HCT116 (cell line): ENCODE data around the gene EGFR. TPM values are rescaled to one million over a fixed set of nuclear protein-coding genes. Genes with fewer than 3 reads are reported as not detected.

Experiments used
- ATAC-seq: fragments of 200-7000 bp; cut with Tn5 transposase; 2 replicates; pipeline ENCODE4 v1.9.1; 2020; ENCODE audit warnings: mild to moderate bottlenecking, moderate library complexity
- BruUV-seq: library from RNA; stranded (reverse); fragments of 400-500 nt; replicated peaks from 2 replicates; lab custom pipeline; 2021; lab: Mats Ljungman, UMichigan
- CTCF ChIA-PET: fragments of 300-600 bp; sonication (Branson Sonifier 250); formaldehyde crosslinking; loops from one replicate; lab custom pipeline; 2021; ENCODE audit warnings: antibody characterized with exemption; lab: Charles Lee
- POLR2A ChIA-PET: fragments of 300-600, 350-600 bp; sonication (Branson Sonifier 250); formaldehyde crosslinking; loops from one replicate; lab custom pipeline; 2021; ENCODE audit warnings: antibody characterized with exemption; lab: Charles Lee
- RAD21 ChIA-PET, 2 experiments: fragments of 300-600 bp; sonication (Branson Sonifier 250); formaldehyde crosslinking; loops; one replicate each; lab custom pipeline; 2023; ENCODE audit warnings: low total read pairs in 2 of 2; ENCODE audit not compliant: uncharacterized antibody in 2 of 2, unreplicated experiment in 2 of 2, low non-redundant PET in 1 of 2; lab: Charles Lee
- DNase-seq: peaks from one replicate; pipeline ENCODE4 v3.0.0-alpha.2; 2010; ENCODE audit warnings: low read depth, low spot score
- H2AFZ ChIP-seq: fragments of 200-600 bp; shearing (Covaris generic), sonication (generic); 2 replicates; pipeline ENCODE4 v1.6.1; 2017; ENCODE audit warnings: low read depth, mixed run types, mixed read lengths, antibody characterized with exemption, low read length; ENCODE audit not compliant: poor library complexity, severe bottlenecking
- H3K27ac ChIP-seq: 2 replicates; pipeline ENCODE4 v1.5.1; 2012; ENCODE audit warnings: low read depth, low read length
- H3K27me3 ChIP-seq: fragments of 200-600 bp; sonication (generic); 2 replicates; pipeline ENCODE4 v1.6.1; 2016; ENCODE audit warnings: mixed run types, low read length, mixed read lengths; ENCODE audit not compliant: insufficient read depth
- H3K36me3 ChIP-seq, 2 experiments: fragments of 200-500 bp in 1 of 2; fragments of 200-600 bp in 1 of 2; sonication (Bioruptor generic) in 1 of 2; sonication (generic) in 1 of 2; 2 replicates each; pipeline versions ENCODE4 v1.5.1 to v1.6.1; 2014 to 2016; ENCODE audit warnings: low read length in 2 of 2, inconsistent platforms in 1 of 2, mixed read lengths in 1 of 2, mixed run types in 1 of 2; ENCODE audit not compliant: insufficient read depth in 2 of 2, control insufficient read depth in 1 of 2
- H3K4me1 ChIP-seq, 2 experiments: fragments of 200-600 bp in 1 of 2; sonication (generic) in 1 of 2; 2 replicates each; pipeline versions ENCODE4 v1.5.1 to v1.6.1; 2012 to 2017; ENCODE audit warnings: low read length in 2 of 2, inconsistent platforms in 1 of 2, mild to moderate bottlenecking in 1 of 2, mixed read lengths in 1 of 2, mixed run types in 1 of 2, moderate library complexity in 1 of 2; ENCODE audit not compliant: insufficient read depth in 2 of 2, control insufficient read depth in 1 of 2
- H3K4me2 ChIP-seq: fragments of 200-600 bp; sonication (generic); 2 replicates; pipeline ENCODE4 v1.6.1; 2017; ENCODE audit warnings: mixed run types, low read length, mixed read lengths
- H3K4me3 ChIP-seq, 2 experiments: fragments of 200-600 bp in 1 of 2; sonication (generic) in 1 of 2; replicated peaks in 1 of 2; 2 replicates each; pipeline ENCODE4 v1.5.1; 2011 to 2016; ENCODE audit warnings: low read length in 2 of 2, control low read depth in 1 of 2, low read depth in 1 of 2, mild to moderate bottlenecking in 1 of 2, mixed read lengths in 1 of 2, mixed run types in 1 of 2
- H3K79me2 ChIP-seq: fragments of 200-600 bp; sonication (generic); 2 replicates; pipeline ENCODE4 v1.6.1; 2017; ENCODE audit warnings: mild to moderate bottlenecking, mixed run types, low read length, moderate library complexity, mixed read lengths; ENCODE audit not compliant: insufficient read depth
- H3K9ac ChIP-seq: fragments of 200-600 bp; sonication (generic); 2 replicates; pipeline ENCODE4 v1.6.1; 2016; ENCODE audit warnings: low read length, mixed read lengths
- H3K9me2 ChIP-seq: fragments of 200-600 bp; sonication (generic), shearing (Covaris generic); 2 replicates; pipeline ENCODE4 v1.6.1; 2017; ENCODE audit warnings: mixed run types, mild to moderate bottlenecking, moderate library complexity; ENCODE audit not compliant: insufficient read depth
- H3K9me3 ChIP-seq, 2 experiments: fragments of 200-500 bp in 1 of 2; fragments of 200-600 bp in 1 of 2; sonication (Bioruptor generic) in 1 of 2; sonication (generic) in 1 of 2; 2 replicates each; pipeline ENCODE4 v1.6.1; 2014 to 2017; ENCODE audit warnings: low read length in 2 of 2, mixed read lengths in 2 of 2, inconsistent platforms in 1 of 2, low read depth in 1 of 2, mild to moderate bottlenecking in 1 of 2, mixed run types in 1 of 2, moderate library complexity in 1 of 2; ENCODE audit not compliant: control insufficient read depth in 1 of 2, insufficient read depth in 1 of 2
- H4K20me1 ChIP-seq: fragments of 200-600 bp; sonication (generic), shearing (Covaris generic); 2 replicates; pipeline ENCODE4 v1.6.1; 2017; ENCODE audit warnings: mixed run types, mild to moderate bottlenecking, moderate library complexity; ENCODE audit not compliant: insufficient read depth
- ATF3 ChIP-seq: IDR thresholded peaks from 2 replicates; pipeline ENCODE4 v1.6.1; 2012
- CEBPB ChIP-seq: IDR thresholded peaks from 2 replicates; pipeline ENCODE4 v1.6.1; 2012; ENCODE audit warnings: low read depth
- CTCF ChIP-seq, 3 experiments: fragments of 200-600 bp in 1 of 3; sonication (generic) in 1 of 3; IDR thresholded peaks in 2 of 3; conservative IDR thresholded peaks in 1 of 3; 2 replicates each; pipeline ENCODE4 v1.5.1; 2012 to 2017; ENCODE audit warnings: low read depth in 2 of 3, low read length in 2 of 3, antibody characterized with exemption in 1 of 3, borderline replicate concordance in 1 of 3, control low read depth in 1 of 3, mild to moderate bottlenecking in 1 of 3, mixed read lengths in 1 of 3, mixed run types in 1 of 3, moderate library complexity in 1 of 3; ENCODE audit not compliant: insufficient read depth in 1 of 3
- ELF1 ChIP-seq: IDR thresholded peaks from 2 replicates; pipeline ENCODE4 v1.6.1; 2012; ENCODE audit warnings: low read depth, borderline replicate concordance
- EZH2 ChIP-seq: fragments of 200-600 bp; sonication (generic); IDR thresholded peaks from 2 replicates; pipeline ENCODE4 v1.6.1; 2017; ENCODE audit warnings: antibody characterized with exemption, mixed run types
- FOSL1 ChIP-seq: IDR thresholded peaks from 2 replicates; pipeline ENCODE4 v1.6.1; 2012; ENCODE audit warnings: low read depth
- JUND ChIP-seq: IDR thresholded peaks from 2 replicates; pipeline ENCODE4 v1.6.1; 2012
- POLR2A ChIP-seq: IDR thresholded peaks from 2 replicates; pipeline ENCODE4 v1.7.0; 2011; ENCODE audit warnings: borderline replicate concordance; ENCODE audit not compliant: insufficient read depth, insufficient read length; ENCODE audit errors: extremely low read depth
- POLR2AphosphoS5 ChIP-seq: IDR thresholded peaks from 2 replicates; pipeline ENCODE4 v1.6.1; 2011; ENCODE audit warnings: mild to moderate bottlenecking, low read depth, low read length, moderate library complexity
- REST ChIP-seq: IDR thresholded peaks from 2 replicates; pipeline ENCODE4 v1.6.1; 2012; ENCODE audit warnings: low read depth
- SIN3A ChIP-seq: IDR thresholded peaks from 2 replicates; pipeline ENCODE4 v1.6.1; 2012; ENCODE audit warnings: low read depth
- SRF ChIP-seq: IDR thresholded peaks from 2 replicates; pipeline ENCODE4 v1.6.1; 2012; ENCODE audit warnings: low read depth
- ZFX ChIP-seq: fragments of 450-650 bp; IDR thresholded peaks from 2 replicates; pipeline ENCODE4 v1.6.1; 2017
- ZNF274 ChIP-seq: fragments of 200-500 bp; sonication (Bioruptor generic); IDR thresholded peaks from 2 replicates; pipeline ENCODE4 v1.6.1; 2014; ENCODE audit warnings: mild to moderate bottlenecking, low read depth, low read length, inconsistent platforms
- intact Hi-C: fragments of 100-400 bp; cut with micrococcal nuclease; formaldehyde crosslinking; loops from 2 replicates; pipeline ENCODE4 v1.10.0; 2022
- total RNA-seq: library from RNA; stranded (reverse); gene quantifications from one replicate; pipeline ENCODE4 v1.2.1, GENCODE V29; 2021; ENCODE audit not compliant: unreplicated experiment

EGFR gene
- total RNA-seq, 1 experiment from 2014 or later = 71.5 TPM

GRCh38 chr7:55026086-55026790 is 7.4 kb downstream of the EGFR start:
- no peak overlapping the region for H2AFZ ChIP-seq
- peaks cover 99% of the 10 kb centered on the region for H3K79me2 ChIP-seq
- H3K27me3 ChIP-seq = no peaks in the 10 kb centered on the region
- H3K9me3 ChIP-seq = no peaks in the 10 kb centered on the region
- POLR2A ChIA-PET = no interaction called here
- no peak overlapping the region for H3K9ac ChIP-seq
- H3K4me1 ChIP-seq = peaks cover 0 to 10% of the 10 kb centered on the region in 2 experiments; a peak in 2 of 4 replicates
- H3K4me3 ChIP-seq = no peak overlapping the region
- TF ChIP-seq ZNF274 (no peak), FOSL1 (no peak)
- no peak overlapping the region for H3K4me2 ChIP-seq
- RAD21 ChIA-PET = no interaction called here
- intact Hi-C loops = no loop called here
- H3K9me2 ChIP-seq = no peaks in the 10 kb centered on the region
- BruUV-seq = no TSS peak
- H3K36me3 ChIP-seq = peaks cover 0 to 31% of the 10 kb centered on the region in 2 experiments; a peak in 1 of 4 replicates
- CTCF ChIA-PET = no interaction called here
- ATAC-seq (no peak), DNase-seq (no peak)
- peaks cover 22% of the 10 kb centered on the region; the same call in 1 of the 2 replicates for H4K20me1 ChIP-seq
- H3K27ac ChIP-seq = no peak overlapping the region

- POLR2A ChIA-PET = no interaction called here
- Histone ChIP-seq H3K4me1 (peaks cover 0 to 10% of the 10 kb centered on the region in 2 experiments; a peak in 1 of 4 replicates), H3K79me2 (peaks cover 99% of the 10 kb centered on the region)
- TF ChIP-seq ATF3 (no peak), CTCF (IDR thresholded peaks at IDR 0.05 in 2 of 3, conservative IDR thresholded peaks at IDR 0.05 in 1 of 3; ENCODE audit: borderline replicate concordance in 1 of 3, insufficient read depth in 1 of 3, low read depth in 2 of 3, low read length in 2 of 3) (no peak), POLR2AphosphoS5 (no peak), SIN3A (no peak), POLR2A (no peak), REST (no peak), SRF (no peak), JUND (no peak), CEBPB (no peak), EZH2 (no peak), ELF1 (no peak), ZFX (no peak)
Observed at GRCh38 chr7:55026867-55027490, 8.2 kb downstream of the EGFR start.

More at GRCh38 chr7:55026867-55027490, 8.2 kb downstream of the EGFR start:
- H3K4me2 ChIP-seq = no peak overlapping the region
- H3K36me3 ChIP-seq = peaks cover 0 to 31% of the 10 kb centered on the region in 2 experiments; a peak in 1 of 4 replicates
- ATAC-seq (no peak), DNase-seq (no peak)
- H3K9me2 ChIP-seq = no peaks in the 10 kb centered on the region
- CTCF ChIA-PET = no interaction called here
- intact Hi-C loops = no loop called here
- no peak overlapping the region for H3K27ac ChIP-seq
- RAD21 ChIA-PET = no interaction called here
- no peak overlapping the region for H3K4me3 ChIP-seq
- H2AFZ ChIP-seq = no peak overlapping the region
- H4K20me1 ChIP-seq = peaks cover 22% of the 10 kb centered on the region; the same call in 1 of the 2 replicates
- no peaks in the 10 kb centered on the region for H3K27me3 ChIP-seq
- BruUV-seq = no TSS peak
- no peaks in the 10 kb centered on the region for H3K9me3 ChIP-seq
- 0 out of 2 replicates have a peak overlapping the region, but pooled peaks have one; percentile 1 for H3K9ac ChIP-seq
